ENCODE results near the gene DDIT4.

DNA sequence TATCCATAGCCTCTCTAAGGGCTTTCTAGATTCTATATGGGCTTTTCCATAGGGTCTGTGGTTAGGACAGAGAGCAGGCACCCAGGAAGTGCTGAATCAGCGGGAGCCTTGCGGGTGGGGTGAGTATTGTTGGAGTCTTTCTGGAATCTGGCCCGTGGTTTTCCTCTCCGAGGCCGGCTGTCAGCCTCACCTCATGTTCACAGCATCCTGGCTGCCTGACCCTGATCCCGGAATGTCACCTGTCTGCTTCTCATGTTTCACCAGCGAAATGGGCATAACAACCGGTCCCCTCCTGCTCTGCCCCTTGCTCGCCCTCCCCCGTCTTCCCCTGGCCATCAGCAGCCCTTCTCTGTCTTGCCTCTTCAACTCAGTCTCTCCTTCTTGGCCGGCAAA, 36.5 kb downstream of the DDIT4 start:
- TF ChIP-seq, protein P1, sequence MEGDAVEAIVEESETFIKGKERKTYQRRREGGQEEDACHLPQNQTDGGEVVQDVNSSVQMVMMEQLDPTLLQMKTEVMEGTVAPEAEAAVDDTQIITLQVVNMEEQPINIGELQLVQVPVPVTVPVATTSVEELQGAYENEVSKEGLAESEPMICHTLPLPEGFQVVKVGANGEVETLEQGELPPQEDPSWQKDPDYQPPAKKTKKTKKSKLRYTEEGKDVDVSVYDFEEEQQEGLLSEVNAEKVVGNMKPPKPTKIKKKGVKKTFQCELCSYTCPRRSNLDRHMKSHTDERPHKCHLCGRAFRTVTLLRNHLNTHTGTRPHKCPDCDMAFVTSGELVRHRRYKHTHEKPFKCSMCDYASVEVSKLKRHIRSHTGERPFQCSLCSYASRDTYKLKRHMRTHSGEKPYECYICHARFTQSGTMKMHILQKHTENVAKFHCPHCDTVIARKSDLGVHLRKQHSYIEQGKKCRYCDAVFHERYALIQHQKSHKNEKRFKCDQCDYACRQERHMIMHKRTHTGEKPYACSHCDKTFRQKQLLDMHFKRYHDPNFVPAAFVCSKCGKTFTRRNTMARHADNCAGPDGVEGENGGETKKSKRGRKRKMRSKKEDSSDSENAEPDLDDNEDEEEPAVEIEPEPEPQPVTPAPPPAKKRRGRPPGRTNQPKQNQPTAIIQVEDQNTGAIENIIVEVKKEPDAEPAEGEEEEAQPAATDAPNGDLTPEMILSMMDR (conservative IDR thresholded peaks at IDR 0.05; ENCODE audit: low read depth, low read length): no peak
- TF ChIP-seq EZH2 (IDR thresholded peaks at IDR 0.05; ENCODE audit: borderline replicate concordance, low read depth, low read length, poor library complexity, severe bottlenecking): no peak

Data from A673 (cell line).